K562 (cell line): ENCODE data around the gene CCM2. TPM values are rescaled to one million over a fixed set of nuclear protein-coding genes. Genes with fewer than 3 reads are reported as not detected.

Experiments used
- BRD9 ChIP-seq: fragments of 450-650 bp; IDR thresholded peaks from 2 replicates; pipeline ENCODE4 v1.6.1; 2018; ENCODE audit warnings: low read depth; ENCODE audit not compliant: partially characterized antibody
- FIP1L1 ChIP-seq: fragments of 200-400 bp; formaldehyde crosslinking; IDR thresholded peaks from 2 replicates; pipeline ENCODE4 v1.6.1; 2018; ENCODE audit warnings: mild to moderate bottlenecking, low read depth, low read length; ENCODE audit not compliant: poor library complexity, severe bottlenecking
- KLF13 ChIP-seq: fragments of 450-650 bp; IDR thresholded peaks from 2 replicates; pipeline ENCODE4 v1.6.1; 2016; ENCODE audit warnings: missing genetic modification characterization, low read depth, mild to moderate bottlenecking, missing compliant biosample characterization, moderate library complexity, borderline replicate concordance
- MAZ ChIP-seq, 2 experiments: fragments of 450-650 bp in 1 of 2; sonication (generic) in 1 of 2; formaldehyde crosslinking; IDR thresholded peaks in 1 of 2; conservative IDR thresholded peaks in 1 of 2; 2 replicates each; pipeline versions ENCODE4 v1.4.0 to v1.5.0; 2020; ENCODE audit warnings: mild to moderate bottlenecking in 1 of 2, missing genetic modification reagents in 1 of 2
- MITF ChIP-seq: IDR thresholded peaks from 2 replicates; pipeline ENCODE4 v1.6.1; 2014; ENCODE audit warnings: antibody characterized with exemption
- MYNN ChIP-seq, 2 experiments: sonication (generic); formaldehyde crosslinking in 1 of 2; IDR thresholded peaks; 2 replicates each; pipeline versions ENCODE4 v1.5.0 to v1.6.1; 2016 to 2020; ENCODE audit warnings: antibody characterized with exemption in 1 of 2, missing genetic modification reagents in 1 of 2
- PHB ChIP-seq: fragments of 250-450 bp; sonication (Bioruptor Pico); IDR thresholded peaks from 2 replicates; pipeline ENCODE4 v1.5.0; 2021
- PRPF4 ChIP-seq: fragments of 200-400 bp; formaldehyde crosslinking; IDR thresholded peaks from one replicate; pipeline ENCODE4 v1.6.1; 2017; ENCODE audit warnings: low read length, low read depth, mild to moderate bottlenecking; ENCODE audit not compliant: insufficient read depth, poor library complexity, severe bottlenecking
- PTTG1 ChIP-seq: fragments of 450-650 bp; IDR thresholded peaks from 2 replicates; pipeline ENCODE4 v1.6.1; 2016; ENCODE audit warnings: low read depth, mild to moderate bottlenecking, missing genetic modification characterization, missing compliant biosample characterization
- RFX1 ChIP-seq: fragments of 450-650 bp; IDR thresholded peaks from 2 replicates; pipeline ENCODE4 v1.6.1; 2016; ENCODE audit warnings: mild to moderate bottlenecking, moderate library complexity
- SIX5 ChIP-seq, 2 experiments: IDR thresholded peaks; 2 replicates each; pipeline ENCODE4 v1.6.1; 2011; ENCODE audit warnings: low read length in 2 of 2, borderline replicate concordance in 1 of 2, low read depth in 1 of 2, mild to moderate bottlenecking in 1 of 2, moderate library complexity in 1 of 2; ENCODE audit not compliant: insufficient read depth in 1 of 2
- SNAPC5 ChIP-seq: fragments of 250-450 bp; sonication (Bioruptor Pico); IDR thresholded peaks from 2 replicates; pipeline ENCODE4 v1.8.0; 2021; ENCODE audit warnings: moderate library complexity, mild to moderate bottlenecking, inconsistent platforms
- SOX6 ChIP-seq: fragments of 450-650 bp; IDR thresholded peaks from 2 replicates; pipeline ENCODE4 v1.6.1; 2014; ENCODE audit warnings: mild to moderate bottlenecking
- ZBTB11 ChIP-seq, 3 experiments: fragments of 200-800 bp in 1 of 3; fragments of 250-450 bp in 1 of 3; fragments of 450-650 bp in 1 of 3; sonication (Bioruptor Pico) in 1 of 3; sonication (Bioruptor generic) in 1 of 3; formaldehyde crosslinking in 1 of 3; IDR thresholded peaks; 2 replicates each; pipeline versions ENCODE4 v1.6.1 to v1.8.0; 2016 to 2022; ENCODE audit warnings: mild to moderate bottlenecking in 2 of 3, missing genetic modification characterization in 2 of 3, missing compliant biosample characterization in 1 of 3, moderate library complexity in 1 of 3
- ZBTB5 ChIP-seq: fragments of 450-650 bp; IDR thresholded peaks from 2 replicates; pipeline ENCODE4 v1.6.1; 2017; ENCODE audit warnings: antibody characterized with exemption
- ZFP36 ChIP-seq: fragments of 150-350 bp; IDR thresholded peaks from 2 replicates; pipeline ENCODE4 v1.6.1; 2018; ENCODE audit warnings: low read length, low read depth; ENCODE audit not compliant: partially characterized antibody
- ZNF184 ChIP-seq: sonication (generic); formaldehyde crosslinking; IDR thresholded peaks from 2 replicates; pipeline ENCODE4 v1.5.0; 2020; ENCODE audit warnings: missing genetic modification reagents
- ZNF354B ChIP-seq: fragments of 250-450 bp; sonication (Bioruptor Pico); IDR thresholded peaks from 2 replicates; pipeline ENCODE4 v1.4.0; 2020
- ZNF79 ChIP-seq: fragments of 250-450 bp; sonication (Bioruptor Pico); IDR thresholded peaks from 2 replicates; pipeline ENCODE4 v1.4.0; 2020; ENCODE audit warnings: low read depth, mild to moderate bottlenecking, moderate library complexity
- polyA plus RNA-seq, 8 experiments: library from polyadenylated mRNA; depleted of rRNA in 4 of 8; stranded (reverse) in 5 of 8; unstranded in 3 of 8; fragments of >200 nt; fragmentation: Nextera tagmentation in 2 of 8; fragmentation: Illumina TruSeq in 1 of 8; extraction: Ambion mirVana in 2 of 8; extraction: Trizol in 1 of 8; gene quantifications; 2 replicates each; pipeline versions ENCODE4 v1.2.1 to v1.2.3, GENCODE V29; 2011 to 2014; ENCODE audit warnings: inconsistent platforms in 1 of 8, missing spikeins in 1 of 8
- total RNA-seq, 7 experiments: library from RNA; depleted of rRNA in 6 of 7; stranded (reverse); fragments of >200 nt in 6 of 7; fragmentation: Illumina TruSeq in 2 of 7; extraction: Trizol in 2 of 7; gene quantifications; 2 replicates each; pipeline versions ENCODE4 v1.2.1 to v1.2.3, GENCODE V29; 2011 to 2021; ENCODE audit warnings: low replicate concordance in 1 of 7
- TF ChIP-seq, protein P1 (sequence below): sonication (generic); formaldehyde crosslinking; IDR thresholded peaks from 2 replicates; pipeline ENCODE4 v1.8.0; 2022; ENCODE audit warnings: mild to moderate bottlenecking, low read depth, missing genetic modification reagents

The CCM2 gene
- total and polyA plus RNA-seq, 9 of the 15 experiments (the other 6 are each of a cell fraction or from before 2014, with no cell fraction given): 0.41 to 38.6 (median 25.9) TPM

DNA sequence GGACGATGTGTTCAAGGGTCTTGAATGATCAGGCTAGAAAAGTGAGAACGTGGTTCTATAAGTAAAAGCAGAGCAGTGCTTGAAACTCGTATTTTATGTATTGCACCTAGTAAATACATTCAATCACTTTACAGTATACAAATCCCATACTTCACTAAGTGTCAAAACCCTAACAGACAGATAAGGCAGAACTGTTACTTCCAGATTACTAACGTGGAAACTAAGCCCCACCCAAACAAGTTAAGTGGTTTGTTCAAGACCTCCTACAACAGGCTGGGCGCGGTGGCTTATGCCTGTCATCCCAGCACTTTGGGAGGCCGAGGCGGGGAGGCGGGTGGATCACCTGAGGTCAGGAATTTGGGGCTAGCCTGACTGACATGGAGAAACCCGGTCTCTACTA is 12.0 kb upstream of the CCM2 start (continued):
- no peak for TF ChIP-seq ZNF354B (CRISPR knock-in tag)
- no peak for TF ChIP-seq BRD9
- no peak for TF ChIP-seq KLF13 (tag)
- no peak for TF ChIP-seq ZNF184 (CRISPR knock-in tag)
- TF ChIP-seq PTTG1 (tag): no peak
- no peak for TF ChIP-seq MYNN (IDR thresholded peaks at IDR 0.05)
- TF ChIP-seq MYNN (CRISPR knock-in tag; IDR thresholded peaks at IDR 0.05): no peak
- TF ChIP-seq MAZ (CRISPR knock-in tag; conservative IDR thresholded peaks at IDR 0.05 in 1 of 2, IDR thresholded peaks at IDR 0.05 in 1 of 2): 0 out of 4 replicates have a peak, but pooled peaks of 1 of the 2 experiments have one; percentile 34
- no peak for TF ChIP-seq SIX5 (IDR thresholded peaks at IDR 0.05; ENCODE audit: borderline replicate concordance in 1 of 2, insufficient read depth in 1 of 2, low read depth in 1 of 2, low read length in 2 of 2)
- no peak for TF ChIP-seq FIP1L1
- no peak for TF ChIP-seq MITF
- peak; percentile 74 for TF ChIP-seq SOX6
- TF ChIP-seq ZBTB11 (CRISPR knock-in tag; IDR thresholded peaks at IDR 0.05): peak in 1 of 3 experiments; percentile 56; a peak in 1 of 6 replicates
- no peak for TF ChIP-seq ZNF79 (CRISPR knock-in tag)
- TF ChIP-seq ZBTB5: no peak
- peak; percentile 13 for TF ChIP-seq ZFP36
- TF ChIP-seq PHB: no peak
- TF ChIP-seq RFX1: no peak; the same call in 1 of the 2 replicates
- TF ChIP-seq SNAPC5: no peak
- no peak for TF ChIP-seq PRPF4
- TF ChIP-seq, protein P1, sequence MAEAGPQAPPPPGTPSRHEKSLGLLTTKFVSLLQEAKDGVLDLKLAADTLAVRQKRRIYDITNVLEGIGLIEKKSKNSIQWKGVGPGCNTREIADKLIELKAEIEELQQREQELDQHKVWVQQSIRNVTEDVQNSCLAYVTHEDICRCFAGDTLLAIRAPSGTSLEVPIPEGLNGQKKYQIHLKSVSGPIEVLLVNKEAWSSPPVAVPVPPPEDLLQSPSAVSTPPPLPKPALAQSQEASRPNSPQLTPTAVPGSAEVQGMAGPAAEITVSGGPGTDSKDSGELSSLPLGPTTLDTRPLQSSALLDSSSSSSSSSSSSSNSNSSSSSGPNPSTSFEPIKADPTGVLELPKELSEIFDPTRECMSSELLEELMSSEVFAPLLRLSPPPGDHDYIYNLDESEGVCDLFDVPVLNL (CRISPR knock-in tag): no peak
